Tibial nerve (tissue), 3 donors: ENCODE results near the gene SUMF1.
A peak's percentile ranks its signal among the peaks of the same experiment; 100 is the strongest.

Source experiments
- POLR2A ChIP-seq, 2 donors: fragments of 450-650 bp; IDR thresholded peaks; one replicate each; pipeline ENCODE4 v1.6.1; 2017; ENCODE audit warnings: antibody characterized with exemption in 2 of 2, mild to moderate bottlenecking in 2 of 2, moderate library complexity in 2 of 2
- TF ChIP-seq, protein P1 (sequence below), 5 experiments: fragments of 200-600 bp in 3 of 5; fragments of 450-650 bp in 2 of 5; sonication (generic) in 3 of 5; IDR thresholded peaks; one replicate each; pipeline ENCODE4 v1.5.1; 2016 to 2019; ENCODE audit warnings: antibody characterized with exemption in 5 of 5, mild to moderate bottlenecking in 3 of 5, moderate library complexity in 2 of 5

DNA sequence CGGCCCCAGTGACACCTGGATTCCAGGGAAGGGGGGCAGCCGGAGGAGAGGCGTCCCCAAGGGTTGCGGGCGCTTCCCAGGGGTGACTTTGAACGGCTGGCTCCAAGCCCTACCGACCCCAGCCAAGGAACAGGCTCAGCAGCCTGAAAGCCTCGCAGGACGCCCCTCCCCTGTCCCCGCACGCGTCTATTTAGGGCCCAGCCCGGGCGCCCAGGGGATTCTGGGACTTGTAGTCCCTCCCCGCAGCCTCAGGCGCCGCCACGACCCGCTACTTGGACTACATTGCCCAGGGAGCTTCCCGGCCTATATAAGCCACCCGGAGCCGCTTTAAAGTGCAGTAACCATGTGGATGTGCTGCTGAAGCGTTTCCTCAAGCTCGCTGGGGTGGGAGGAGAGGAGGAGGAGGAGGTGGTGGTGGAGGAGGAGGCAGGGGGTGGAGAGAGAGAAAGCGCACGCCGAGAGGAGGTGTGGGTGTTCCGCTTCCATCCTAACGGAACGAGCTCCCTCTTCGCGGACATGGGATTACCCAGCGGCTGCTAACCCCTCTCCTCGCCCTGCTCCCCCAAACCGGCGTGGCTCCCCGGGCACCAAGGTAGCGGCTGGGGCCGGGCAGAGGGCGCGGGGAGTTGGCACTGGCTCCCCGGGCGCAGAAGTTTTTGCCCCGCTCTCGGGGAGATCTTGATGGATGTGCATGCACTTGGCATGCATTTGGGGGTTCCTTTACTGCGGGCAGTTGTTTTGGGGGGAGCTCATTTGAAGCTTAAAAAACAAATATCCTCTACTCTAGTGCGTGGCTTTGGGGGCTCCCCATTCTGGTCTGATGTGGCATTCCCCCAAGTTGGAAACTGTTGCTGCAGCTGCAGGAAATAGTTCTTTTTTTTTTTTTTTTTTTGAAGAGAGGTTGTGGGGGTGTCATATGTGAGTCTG is 26.2 kb upstream of the SUMF1 start, which contains the start of gene ITPR1:
- TF ChIP-seq, protein P1, sequence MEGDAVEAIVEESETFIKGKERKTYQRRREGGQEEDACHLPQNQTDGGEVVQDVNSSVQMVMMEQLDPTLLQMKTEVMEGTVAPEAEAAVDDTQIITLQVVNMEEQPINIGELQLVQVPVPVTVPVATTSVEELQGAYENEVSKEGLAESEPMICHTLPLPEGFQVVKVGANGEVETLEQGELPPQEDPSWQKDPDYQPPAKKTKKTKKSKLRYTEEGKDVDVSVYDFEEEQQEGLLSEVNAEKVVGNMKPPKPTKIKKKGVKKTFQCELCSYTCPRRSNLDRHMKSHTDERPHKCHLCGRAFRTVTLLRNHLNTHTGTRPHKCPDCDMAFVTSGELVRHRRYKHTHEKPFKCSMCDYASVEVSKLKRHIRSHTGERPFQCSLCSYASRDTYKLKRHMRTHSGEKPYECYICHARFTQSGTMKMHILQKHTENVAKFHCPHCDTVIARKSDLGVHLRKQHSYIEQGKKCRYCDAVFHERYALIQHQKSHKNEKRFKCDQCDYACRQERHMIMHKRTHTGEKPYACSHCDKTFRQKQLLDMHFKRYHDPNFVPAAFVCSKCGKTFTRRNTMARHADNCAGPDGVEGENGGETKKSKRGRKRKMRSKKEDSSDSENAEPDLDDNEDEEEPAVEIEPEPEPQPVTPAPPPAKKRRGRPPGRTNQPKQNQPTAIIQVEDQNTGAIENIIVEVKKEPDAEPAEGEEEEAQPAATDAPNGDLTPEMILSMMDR (IDR thresholded peaks at IDR 0.05) = peak in 1 of 5 experiments; percentile 45
- peak; percentile 95 to 100 for TF ChIP-seq POLR2A (IDR thresholded peaks at IDR 0.05)
